ENCODE data around the gene FBXO48.
A peak's percentile ranks its signal among the peaks of the same experiment; 100 is the strongest.

The FBXO48 gene

GRCh38 chr2:68426848-68427579 lies 40.1 kb downstream of the FBXO48 start:
- Histone ChIP-seq H3K27me3 (no peaks in the 10 kb centered on the region), H3K36me3 (no peaks in the 10 kb centered on the region), H3K9me3 (no peaks in the 10 kb centered on the region), H3K27ac (peak overlapping the region; percentile 84), H3K4me1 (ENCODE audit: control insufficient read depth in 1 of 2, insufficient read depth in 1 of 2, low read depth in 1 of 2, low read length in 1 of 2) (peaks cover 60 to 74% of the 10 kb centered on the region in 2 experiments), H3K4me3 (ENCODE audit: low read depth in 1 of 2, low read length in 1 of 2) (peak overlapping the region; percentile 15 to 39)
- TF ChIP-seq CTCF (IDR thresholded peaks at IDR 0.05) = no peak

- Histone ChIP-seq H3K4me3 (ENCODE audit: low read depth in 1 of 2, low read length in 1 of 2) (peak overlapping the region in 1 of 2 experiments; percentile 39), H3K36me3 (no peaks in the 10 kb centered on the region), H3K27me3 (no peaks in the 10 kb centered on the region), H3K27ac (peak overlapping the region; percentile 84), H3K4me1 (ENCODE audit: control insufficient read depth in 1 of 2, insufficient read depth in 1 of 2, low read depth in 1 of 2, low read length in 1 of 2) (peaks cover 60 to 74% of the 10 kb centered on the region in 2 experiments), H3K9me3 (no peaks in the 10 kb centered on the region)
- TF ChIP-seq CTCF (IDR thresholded peaks at IDR 0.05) = no peak
Observed at GRCh38 chr2:68426446-68426845, 40.6 kb downstream of the FBXO48 start.

- Histone ChIP-seq H3K36me3 (no peaks in the 10 kb centered on the region), H3K4me1 (ENCODE audit: control insufficient read depth in 1 of 2, insufficient read depth in 1 of 2, low read depth in 1 of 2, low read length in 1 of 2) (peaks cover 60 to 74% of the 10 kb centered on the region in 2 experiments), H3K4me3 (ENCODE audit: low read depth in 1 of 2, low read length in 1 of 2) (peak overlapping the region in 1 of 2 experiments; percentile 39), H3K27me3 (no peaks in the 10 kb centered on the region), H3K9me3 (no peaks in the 10 kb centered on the region), H3K27ac (peak overlapping the region; percentile 84)
- no peak for TF ChIP-seq CTCF (IDR thresholded peaks at IDR 0.05)
Observed at GRCh38 chr2:68425503-68425902, 41.6 kb downstream of the FBXO48 start.

GRCh38 chr2:68423966-68424650 lies 43.0 kb downstream of the FBXO48 start:
- Histone ChIP-seq H3K27ac (peak overlapping the region; percentile 84), H3K9me3 (no peaks in the 10 kb centered on the region), H3K36me3 (no peaks in the 10 kb centered on the region), H3K4me1 (ENCODE audit: control insufficient read depth in 1 of 2, insufficient read depth in 1 of 2, low read depth in 1 of 2, low read length in 1 of 2) (peaks cover 60 to 76% of the 10 kb centered on the region in 2 experiments), H3K27me3 (no peaks in the 10 kb centered on the region), H3K4me3 (ENCODE audit: low read depth in 1 of 2, low read length in 1 of 2) (peak overlapping the region; percentile 4 to 34)
- no peak for TF ChIP-seq CTCF (IDR thresholded peaks at IDR 0.05)

GRCh38 chr2:68420254-68420910 lies 46.7 kb downstream of the FBXO48 start:
- Histone ChIP-seq H3K27me3 (no peaks in the 10 kb centered on the region), H3K27ac (no peak overlapping the region), H3K4me3 (ENCODE audit: low read depth in 1 of 2, low read length in 1 of 2) (no peak overlapping the region), H3K4me1 (ENCODE audit: control insufficient read depth in 1 of 2, insufficient read depth in 1 of 2, low read depth in 1 of 2, low read length in 1 of 2) (peaks cover 25 to 48% of the 10 kb centered on the region in 2 experiments), H3K36me3 (no peaks in the 10 kb centered on the region), H3K9me3 (no peaks in the 10 kb centered on the region)
- no peak for TF ChIP-seq CTCF (IDR thresholded peaks at IDR 0.05)
